C4-2B (cell line): ENCODE results near the gene DRGX.

Experiments
- H3K27ac ChIP-seq: fragments of 450-650 bp; 2 replicates; pipeline ENCODE4 v1.5.1; 2017
- CTCF ChIP-seq: fragments of 450-650 bp; conservative IDR thresholded peaks from 2 replicates; pipeline ENCODE4 v1.5.1; 2017; ENCODE audit warnings: mild to moderate bottlenecking
- ZFX ChIP-seq: fragments of 450-650 bp; IDR thresholded peaks from 2 replicates; pipeline ENCODE4 v1.6.1; 2017

DRGX gene

GRCh38 chr10:49322371-49323170, 73.3 kb downstream of the DRGX start:
- TF ChIP-seq ZFX (no peak), CTCF (no peak)
- no peak overlapping the region for H3K27ac ChIP-seq

- H3K27ac ChIP-seq = no peak overlapping the region
- TF ChIP-seq ZFX (no peak), CTCF (no peak)
Measured at GRCh38 chr10:49321021-49321420, 74.9 kb downstream of the DRGX start.

- no peak for TF ChIP-seq CTCF
- no peak for TF ChIP-seq ZFX
- H3K27ac ChIP-seq = no peak overlapping the region
Measured at GRCh38 chr10:49320191-49320590, 75.7 kb downstream of the DRGX start.

- H3K27ac ChIP-seq = no peak overlapping the region
- TF ChIP-seq ZFX (no peak), CTCF (no peak)
Measured at GRCh38 chr10:49319206-49319605, 76.7 kb downstream of the DRGX start.

GRCh38 chr10:49318755-49319154, 77.1 kb downstream of the DRGX start:
- no peak for TF ChIP-seq CTCF
- TF ChIP-seq ZFX = no peak
- H3K27ac ChIP-seq = no peak overlapping the region

GRCh38 chr10:49318028-49318427, 77.9 kb downstream of the DRGX start:
- H3K27ac ChIP-seq = no peak overlapping the region
- no peak for TF ChIP-seq ZFX
- TF ChIP-seq CTCF = no peak

GRCh38 chr10:49314806-49315205, 81.1 kb downstream of the DRGX start:
- H3K27ac ChIP-seq = no peak overlapping the region

More at GRCh38 chr10:49314806-49315205, 81.1 kb downstream of the DRGX start:
- TF ChIP-seq CTCF (no peak), ZFX (no peak)
